Measurements from ENCODE around the gene HBP1. TPM values are rescaled to one million over a fixed set of nuclear protein-coding genes. Genes with fewer than 3 reads are reported as not detected.

HBP1 gene
- total and polyA plus RNA-seq, 2 of the 13 experiments (the other 11 are each of a cell fraction or from before 2014, with no cell fraction given): 22.9 to 44.1 TPM

DNA sequence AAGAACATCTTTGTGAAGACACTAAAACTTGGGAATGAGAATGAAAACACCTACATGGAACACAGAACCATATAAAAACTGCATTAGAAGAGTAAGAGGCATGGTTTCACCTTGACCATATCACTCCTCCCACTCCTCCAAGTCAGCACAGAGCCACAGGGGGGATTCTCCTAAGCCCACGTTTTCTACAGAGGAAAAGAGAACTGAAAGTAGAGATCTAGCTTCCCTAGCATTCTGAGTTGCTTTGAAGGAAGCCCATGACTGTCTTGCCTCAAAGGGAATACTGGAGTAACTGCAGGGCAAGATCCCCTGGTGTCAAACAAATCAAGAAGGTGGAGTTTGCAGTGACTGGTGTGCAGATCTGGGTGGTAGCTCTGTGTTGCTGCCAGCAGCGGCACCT, 43.9 kb downstream of the HBP1 start (continued):
- TF ChIP-seq MED13 (CRISPR knock-in tag; IDR thresholded peaks at IDR 0.05): no peak

DNA sequence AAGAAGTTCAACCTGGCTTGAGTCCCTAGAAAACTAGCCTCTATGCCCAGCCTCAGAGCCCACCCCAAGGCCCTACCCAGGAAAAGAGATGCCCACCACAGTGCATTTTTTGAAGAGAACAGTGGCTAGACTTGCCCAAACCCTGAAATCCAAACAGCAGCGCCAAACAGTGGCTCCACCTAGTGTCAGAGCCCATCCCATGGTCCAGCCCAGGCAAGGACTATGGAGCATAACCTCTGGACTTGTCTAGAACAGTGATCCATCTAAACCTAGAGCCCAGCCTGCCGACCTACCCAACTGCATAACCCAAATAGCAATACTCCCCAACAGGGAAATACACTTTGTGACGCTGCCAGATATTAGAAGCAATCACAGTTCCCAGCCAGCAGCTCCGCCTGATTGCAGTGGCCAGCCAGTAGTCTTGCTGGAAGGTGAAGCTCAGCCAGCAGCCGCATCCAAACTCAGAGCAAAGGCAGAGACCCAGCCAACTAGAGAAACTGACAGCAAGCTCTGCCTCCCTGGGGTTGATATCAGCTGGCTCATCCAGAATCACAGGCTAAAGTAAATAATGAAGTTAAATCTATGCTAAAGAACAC, 44.5 kb downstream of the HBP1 start:
- BruUV-seq (replicated peaks): no TSS peak
- WGBS (ENCODE audit: low lambda C conversion rate): 85% methylated on average over 5 of the region's 5 CpGs

More for the DNA sequence above, 44.5 kb downstream of the HBP1 start:
- Histone ChIP-seq H3K4me1 (ENCODE audit: insufficient read depth, low read length) (no peaks in the 10 kb centered on the region), H3K9ac (ENCODE audit: insufficient read depth, low read depth, low read length) (no peak overlapping the region), H4K20me1 (ENCODE audit: insufficient read depth, low read length) (no peaks in the 10 kb centered on the region), H3K27ac (ENCODE audit: extremely low read length, insufficient read depth, low read length) (no peak overlapping the region), H3K36me3 (replicated peaks in 1 of 2; ENCODE audit: control insufficient read depth in 1 of 2, insufficient read depth in 2 of 2, low read length in 2 of 2) (peaks cover 6 to 20% of the 10 kb centered on the region in 2 experiments), H3K79me2 (ENCODE audit: insufficient read depth, low read length) (no peaks in the 10 kb centered on the region), H2AFZ (ENCODE audit: low read length) (no peak overlapping the region), H3K4me3 (replicated peaks in 1 of 3; ENCODE audit: insufficient read depth in 1 of 3, low read depth in 2 of 3, low read length in 3 of 3) (no peak overlapping the region), H3K4me2 (ENCODE audit: low read depth, low read length) (no peak overlapping the region), H3K9me3 (ENCODE audit: low read length) (no peaks in the 10 kb centered on the region), H3K27me3 (ENCODE audit: control insufficient read depth in 1 of 2, insufficient read depth in 2 of 2, low read length in 2 of 2) (no peaks in the 10 kb centered on the region)
- ATAC-seq (peak; percentile 63), DNase-seq (ENCODE audit: low spot score) (no peak), FAIRE-seq (no peak)
- TF ChIP-seq, protein P1, sequence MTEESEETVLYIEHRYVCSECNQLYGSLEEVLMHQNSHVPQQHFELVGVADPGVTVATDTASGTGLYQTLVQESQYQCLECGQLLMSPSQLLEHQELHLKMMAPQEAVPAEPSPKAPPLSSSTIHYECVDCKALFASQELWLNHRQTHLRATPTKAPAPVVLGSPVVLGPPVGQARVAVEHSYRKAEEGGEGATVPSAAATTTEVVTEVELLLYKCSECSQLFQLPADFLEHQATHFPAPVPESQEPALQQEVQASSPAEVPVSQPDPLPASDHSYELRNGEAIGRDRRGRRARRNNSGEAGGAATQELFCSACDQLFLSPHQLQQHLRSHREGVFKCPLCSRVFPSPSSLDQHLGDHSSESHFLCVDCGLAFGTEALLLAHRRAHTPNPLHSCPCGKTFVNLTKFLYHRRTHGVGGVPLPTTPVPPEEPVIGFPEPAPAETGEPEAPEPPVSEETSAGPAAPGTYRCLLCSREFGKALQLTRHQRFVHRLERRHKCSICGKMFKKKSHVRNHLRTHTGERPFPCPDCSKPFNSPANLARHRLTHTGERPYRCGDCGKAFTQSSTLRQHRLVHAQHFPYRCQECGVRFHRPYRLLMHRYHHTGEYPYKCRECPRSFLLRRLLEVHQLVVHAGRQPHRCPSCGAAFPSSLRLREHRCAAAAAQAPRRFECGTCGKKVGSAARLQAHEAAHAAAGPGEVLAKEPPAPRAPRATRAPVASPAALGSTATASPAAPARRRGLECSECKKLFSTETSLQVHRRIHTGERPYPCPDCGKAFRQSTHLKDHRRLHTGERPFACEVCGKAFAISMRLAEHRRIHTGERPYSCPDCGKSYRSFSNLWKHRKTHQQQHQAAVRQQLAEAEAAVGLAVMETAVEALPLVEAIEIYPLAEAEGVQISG (CRISPR knock-in tag; IDR thresholded peaks at IDR 0.05): peak; percentile 40; the same call in 1 of the 2 replicates
- TF ChIP-seq, protein P2, sequence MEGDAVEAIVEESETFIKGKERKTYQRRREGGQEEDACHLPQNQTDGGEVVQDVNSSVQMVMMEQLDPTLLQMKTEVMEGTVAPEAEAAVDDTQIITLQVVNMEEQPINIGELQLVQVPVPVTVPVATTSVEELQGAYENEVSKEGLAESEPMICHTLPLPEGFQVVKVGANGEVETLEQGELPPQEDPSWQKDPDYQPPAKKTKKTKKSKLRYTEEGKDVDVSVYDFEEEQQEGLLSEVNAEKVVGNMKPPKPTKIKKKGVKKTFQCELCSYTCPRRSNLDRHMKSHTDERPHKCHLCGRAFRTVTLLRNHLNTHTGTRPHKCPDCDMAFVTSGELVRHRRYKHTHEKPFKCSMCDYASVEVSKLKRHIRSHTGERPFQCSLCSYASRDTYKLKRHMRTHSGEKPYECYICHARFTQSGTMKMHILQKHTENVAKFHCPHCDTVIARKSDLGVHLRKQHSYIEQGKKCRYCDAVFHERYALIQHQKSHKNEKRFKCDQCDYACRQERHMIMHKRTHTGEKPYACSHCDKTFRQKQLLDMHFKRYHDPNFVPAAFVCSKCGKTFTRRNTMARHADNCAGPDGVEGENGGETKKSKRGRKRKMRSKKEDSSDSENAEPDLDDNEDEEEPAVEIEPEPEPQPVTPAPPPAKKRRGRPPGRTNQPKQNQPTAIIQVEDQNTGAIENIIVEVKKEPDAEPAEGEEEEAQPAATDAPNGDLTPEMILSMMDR (CRISPR knock-in tag; IDR thresholded peaks at IDR 0.05): peak; percentile 27
- TF ChIP-seq STAG1 (CRISPR knock-in tag; IDR thresholded peaks at IDR 0.05): 0 out of 2 replicates have a peak, but pooled peaks have one; percentile 10
- TF ChIP-seq FLYWCH1 (CRISPR knock-in tag; IDR thresholded peaks at IDR 0.05): no peak
- CTCF ChIA-PET (ENCODE audit: low intra/inter-chr PET ratio, low total read pairs): no interaction called here
- intact Hi-C loops (cut with micrococcal nuclease; ENCODE audit: unreplicated experiment) (no loop called here), in situ Hi-C loops (cut with HindIII; ENCODE audit: extremely low pct_ligation_motif_present, low pct_unique_long_range_greater_than_20kb) (loop anchor here (25.0 kb wide), 2 partner anchors 499 to 674 kb away; partner anchors contain the start of gene DLD)
- POLR2A ChIA-PET: interaction anchor here (1.6 kb wide), 1 partner anchor 45 kb away, joined by 7 read pairs; the partner anchor contains the start of gene HBP1

All from HepG2 (cell line).